Esophagus muscularis mucosa (tissue), 4 donors: ENCODE results near the gene ENOX1.

Source experiments
- CTCF ChIP-seq, 3 experiments: fragments of 200-600 bp in 2 of 3; fragments of 450-650 bp in 1 of 3; sonication (generic) in 2 of 3; IDR thresholded peaks; one replicate each; pipeline ENCODE4 v1.5.1; 2017 to 2019; ENCODE audit warnings: antibody characterized with exemption in 3 of 3, mild to moderate bottlenecking in 2 of 3, moderate library complexity in 1 of 3
- EP300 ChIP-seq: sonication (generic); formaldehyde crosslinking; IDR thresholded peaks from one replicate; pipeline ENCODE4 v1.6.1; 2017; ENCODE audit warnings: antibody characterized with exemption
- POLR2A ChIP-seq: fragments of 450-650 bp; IDR thresholded peaks from one replicate; pipeline ENCODE4 v1.6.1; 2017; ENCODE audit warnings: antibody characterized with exemption, moderate library complexity, mild to moderate bottlenecking, low read depth

- TF ChIP-seq CTCF (IDR thresholded peaks at IDR 0.05), result no peak
- no peak for TF ChIP-seq EP300
- TF ChIP-seq POLR2A, result no peak
These were observed 172.7 kb downstream of the ENOX1 start for GRCh38 chr13:43614063-43614462.
